GM12878 (cell line): ENCODE results near the gene KLF6. TPM values are rescaled to one million over a fixed set of nuclear protein-coding genes. Genes with fewer than 3 reads are reported as not detected.

Source experiments
- ATAC-seq: fragments of 200-7000 bp; cut with Tn5 transposase; 3 replicates; pipeline ENCODE4 v1.9.1; 2020; ENCODE audit warnings: mild to moderate bottlenecking, moderate library complexity
- BruUV-seq: library from RNA; stranded (reverse); fragments of 400-500 nt; replicated peaks from 2 replicates; lab custom pipeline; 2021; lab: Mats Ljungman, UMichigan
- CTCF ChIA-PET: fragments of 300-600 bp; sonication (Branson Sonifier 250); formaldehyde crosslinking; extraction: SDS; loops from one replicate; lab custom pipeline; 2021; ENCODE audit warnings: inconsistent platforms; lab: Yijun Ruan, JAX
- POLR2A ChIA-PET: fragments of 350-600 bp; formaldehyde crosslinking; extraction: SDS; loops from one replicate; lab custom pipeline; 2021; ENCODE audit warnings: inconsistent platforms; lab: Charles Lee
- RAD21 ChIA-PET: fragments of 300-600 bp; sonication (Branson Sonifier 250); formaldehyde crosslinking; loops from one replicate; lab custom pipeline; 2023; ENCODE audit warnings: antibody characterized with exemption; ENCODE audit not compliant: unreplicated experiment; lab: Charles Lee
- SMC1A ChIA-PET: fragments of 300-600 bp; sonication (Branson Sonifier 250); formaldehyde crosslinking; loops from one replicate; lab custom pipeline; 2023; ENCODE audit not compliant: unreplicated experiment, uncharacterized antibody; lab: Charles Lee
- DNase-seq: peaks from one replicate; pipeline ENCODE4 v3.0.0-alpha.2; 2011; ENCODE audit warnings: low read depth, low spot score
- FAIRE-seq: peaks from 3 replicates; lab custom pipeline; 2011; peaks lifted over from hg19 to GRCh38; lab: Jason Lieb, UNC
- H2AFZ ChIP-seq: 2 replicates; pipeline ENCODE4 v1.6.0; 2011; ENCODE audit warnings: low read depth, low read length, control low read depth; ENCODE audit not compliant: control insufficient read depth
- H3K27ac ChIP-seq: 2 replicates; pipeline ENCODE4 v1.5.1; 2011; ENCODE audit warnings: control low read depth; ENCODE audit not compliant: control insufficient read depth, insufficient read depth
- H3K27me3 ChIP-seq, 2 experiments: replicated peaks in 1 of 2; 2 replicates each; pipeline versions ENCODE4 v1.6.0 to v1.6.1; 2011; ENCODE audit warnings: low read length in 1 of 2; ENCODE audit not compliant: control insufficient read depth in 2 of 2, insufficient read depth in 2 of 2
- H3K36me3 ChIP-seq, 2 experiments: 2 replicates each; pipeline ENCODE4 v1.5.1; 2011; ENCODE audit warnings: low read length in 1 of 2; ENCODE audit not compliant: control insufficient read depth in 2 of 2, insufficient read depth in 2 of 2
- H3K4me1 ChIP-seq: 2 replicates; pipeline ENCODE4 v1.6.1; 2011; ENCODE audit warnings: mild to moderate bottlenecking, low read length, moderate library complexity, mixed read lengths; ENCODE audit not compliant: control insufficient read depth, insufficient read depth
- H3K4me2 ChIP-seq: 2 replicates; pipeline ENCODE4 v1.6.0; 2011; ENCODE audit warnings: control low read depth; ENCODE audit not compliant: control insufficient read depth, insufficient read depth
- H3K4me3 ChIP-seq: fragments of 200-600 bp; sonication (generic); 2 replicates; pipeline ENCODE4 v1.5.1; 2016
- H3K79me2 ChIP-seq: 2 replicates; pipeline ENCODE4 v1.6.0; 2011; ENCODE audit warnings: low read length; ENCODE audit not compliant: control insufficient read depth, insufficient read depth
- H3K9ac ChIP-seq: 2 replicates; pipeline ENCODE4 v1.8.0; 2011; ENCODE audit warnings: low read length, control low read depth, mixed read lengths; ENCODE audit not compliant: control insufficient read depth, insufficient read depth
- H3K9me3 ChIP-seq: replicated peaks from 3 replicates; pipeline ENCODE4 v1.5.1; 2011; ENCODE audit warnings: mild to moderate bottlenecking, low read length; ENCODE audit not compliant: control insufficient read depth, insufficient read depth
- H4K20me1 ChIP-seq: 2 replicates; pipeline ENCODE4 v1.6.0; 2011; ENCODE audit not compliant: control insufficient read depth, insufficient read depth
- BMI1 ChIP-seq: fragments of 450-650 bp; IDR thresholded peaks from 2 replicates; pipeline ENCODE4 v1.6.1; 2016; ENCODE audit warnings: mild to moderate bottlenecking, moderate library complexity, borderline replicate concordance
- MLLT1 ChIP-seq: fragments of 450-650 bp; IDR thresholded peaks from 2 replicates; pipeline ENCODE4 v1.6.1; 2016; ENCODE audit warnings: mild to moderate bottlenecking
- NFIC ChIP-seq: IDR thresholded peaks from 2 replicates; pipeline ENCODE4 v1.6.1; 2012; ENCODE audit warnings: low read depth, mild to moderate bottlenecking, inconsistent platforms, low read length, moderate library complexity
- SIX5 ChIP-seq: IDR thresholded peaks from 2 replicates; pipeline ENCODE4 v1.6.1; 2011; ENCODE audit warnings: mild to moderate bottlenecking, low read depth, low read length, moderate library complexity; ENCODE audit not compliant: severe bottlenecking
- ZNF622 ChIP-seq: fragments of 450-650 bp; IDR thresholded peaks from 2 replicates; pipeline ENCODE4 v1.6.1; 2017; ENCODE audit warnings: mild to moderate bottlenecking, inconsistent platforms
- WGBS: methylation state at CpG from one replicate; pipeline ENCODE4 v1.1.6; 2016; ENCODE audit warnings: low lambda C conversion rate; ENCODE audit not compliant: insufficient replicate concordance, insufficient coverage; ENCODE audit errors: missing lambda C conversion rate; 5-methylcytosine and 5-hydroxymethylcytosine counted together
- in situ Hi-C: fragments of 300-500 bp; cut with MboI; formaldehyde crosslinking; loops from 9 replicates; pipeline ENCODE4 v1.14.3; 2018; ENCODE audit warnings: mixed read lengths
- intact Hi-C: fragments of 100-400 bp; cut with micrococcal nuclease; formaldehyde crosslinking; loops from one replicate; pipeline ENCODE4 v1.14.2; 2022; ENCODE audit not compliant: unreplicated experiment
- polyA plus RNA-seq, 11 experiments: library from polyadenylated mRNA; depleted of rRNA in 4 of 11; unstranded in 6 of 11; stranded (reverse) in 5 of 11; fragments of >200 nt; fragmentation: Nextera tagmentation in 4 of 11; fragmentation: Illumina TruSeq in 1 of 11; extraction: Ambion mirVana in 4 of 11; extraction: Trizol in 1 of 11; gene quantifications; 1 replicate in 1 of 11; 2 replicates in 10 of 11; pipeline versions ENCODE4 v1.2.1 to v1.2.3, GENCODE V29; 2011 to 2016; ENCODE audit warnings: inconsistent platforms in 2 of 11, missing spikeins in 2 of 11, low read depth in 1 of 11
- total RNA-seq, 4 experiments: library from RNA; depleted of rRNA in 3 of 4; stranded (reverse); fragments of >200 nt in 3 of 4; fragmentation: Illumina TruSeq in 1 of 4; extraction: Trizol in 1 of 4; gene quantifications; 2 replicates each; pipeline versions ENCODE4 v1.2.1 to v1.2.3, GENCODE V29; 2013 to 2021

Gene KLF6
- total and polyA plus RNA-seq, 10 of the 15 experiments (the other 5 are each of a cell fraction or from before 2014, with no cell fraction given) = 7.4 to 54.1 (median 23.5) TPM

- no peak for DNase-seq
- FAIRE-seq = no peak
- Histone ChIP-seq H3K4me2 (no peak overlapping the region), H3K79me2 (no peaks in the 10 kb centered on the region), H2AFZ (no peak overlapping the region), H3K9ac (no peak overlapping the region), H3K4me3 (no peak overlapping the region), H3K27me3 (no peaks in the 10 kb centered on the region), H3K36me3 (no peaks in the 10 kb centered on the region), H3K27ac (no peak overlapping the region), H4K20me1 (no peaks in the 10 kb centered on the region), H3K9me3 (peaks cover 9% of the 10 kb centered on the region; the same call in 2 of the 3 replicates), H3K4me1 (peaks cover 43% of the 10 kb centered on the region)
- WGBS = 88% methylated on average over 20 of the region's 20 CpGs
- RAD21 ChIA-PET = interaction anchor here (0.5 to 3.5 kb wide), 2 partner anchors 12 to 24 kb away, joined by 3 to 13 read pairs; no protein-coding TSS in a partner anchor
- CTCF ChIA-PET = interaction anchor here (1.1 kb wide), 1 partner anchor 19 kb away, joined by 3 read pairs; no protein-coding TSS in a partner anchor
- POLR2A ChIA-PET = no interaction called here
- intact Hi-C loops = no loop called here
- in situ Hi-C loops = no loop called here
- ATAC-seq = no peak
- SMC1A ChIA-PET = interaction anchor here (0.7 to 1.4 kb wide), 3 partner anchors 14 to 229 kb away, joined by 3 to 5 read pairs (median 4); no protein-coding TSS in a partner anchor
- no TSS peak for BruUV-seq
- TF ChIP-seq ZNF622 = no peak
- TF ChIP-seq BMI1 = no peak
- TF ChIP-seq SIX5 = no peak
- no peak for TF ChIP-seq NFIC
- TF ChIP-seq MLLT1 = no peak
These were observed 22.0 kb downstream of the KLF6 start for GRCh38 chr10:3763035-3763456.
